HFF-Myc (cell line): ENCODE data around the gene FMNL2.

Experiments
- DNase-seq: peaks from one replicate; pipeline ENCODE4 v3.0.0-alpha.2; 2011; ENCODE audit warnings: low read depth; ENCODE audit errors: extremely low read depth
- H3K4me3 ChIP-seq: replicated peaks from 2 replicates; pipeline ENCODE4 v1.5.1; 2011; ENCODE audit warnings: low read depth, mild to moderate bottlenecking, control low read depth, low read length
- TF ChIP-seq, protein P1 (sequence below): IDR thresholded peaks from 2 replicates; pipeline ENCODE4 v1.5.1; 2012; ENCODE audit warnings: mild to moderate bottlenecking, low read depth, low read length, control low read depth; ENCODE audit errors: missing control alignments

FMNL2 gene

DNA sequence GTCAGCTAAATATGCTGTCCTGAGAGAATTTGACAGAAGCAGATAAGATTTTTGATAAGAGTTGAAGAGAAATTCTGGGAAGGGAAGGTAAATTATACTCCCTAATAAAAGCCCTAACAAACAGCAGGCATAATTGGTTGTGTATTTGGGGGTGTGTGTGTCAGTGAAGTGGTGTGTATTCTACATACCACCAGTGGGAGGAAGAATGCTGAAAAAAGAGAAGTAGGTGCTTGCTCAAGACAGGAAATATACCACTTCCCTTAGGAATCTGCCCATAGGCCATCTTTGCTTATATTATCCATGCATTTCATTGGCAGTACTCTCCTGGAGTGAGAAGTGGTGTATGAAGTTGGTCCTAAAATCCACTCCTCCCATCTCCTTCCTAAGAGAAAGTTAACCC is 76.2 kb downstream of the FMNL2 start:
- TF ChIP-seq, protein P1, sequence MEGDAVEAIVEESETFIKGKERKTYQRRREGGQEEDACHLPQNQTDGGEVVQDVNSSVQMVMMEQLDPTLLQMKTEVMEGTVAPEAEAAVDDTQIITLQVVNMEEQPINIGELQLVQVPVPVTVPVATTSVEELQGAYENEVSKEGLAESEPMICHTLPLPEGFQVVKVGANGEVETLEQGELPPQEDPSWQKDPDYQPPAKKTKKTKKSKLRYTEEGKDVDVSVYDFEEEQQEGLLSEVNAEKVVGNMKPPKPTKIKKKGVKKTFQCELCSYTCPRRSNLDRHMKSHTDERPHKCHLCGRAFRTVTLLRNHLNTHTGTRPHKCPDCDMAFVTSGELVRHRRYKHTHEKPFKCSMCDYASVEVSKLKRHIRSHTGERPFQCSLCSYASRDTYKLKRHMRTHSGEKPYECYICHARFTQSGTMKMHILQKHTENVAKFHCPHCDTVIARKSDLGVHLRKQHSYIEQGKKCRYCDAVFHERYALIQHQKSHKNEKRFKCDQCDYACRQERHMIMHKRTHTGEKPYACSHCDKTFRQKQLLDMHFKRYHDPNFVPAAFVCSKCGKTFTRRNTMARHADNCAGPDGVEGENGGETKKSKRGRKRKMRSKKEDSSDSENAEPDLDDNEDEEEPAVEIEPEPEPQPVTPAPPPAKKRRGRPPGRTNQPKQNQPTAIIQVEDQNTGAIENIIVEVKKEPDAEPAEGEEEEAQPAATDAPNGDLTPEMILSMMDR, result no peak
- H3K4me3 ChIP-seq, result no peak overlapping the region
- no peak for DNase-seq

DNA sequence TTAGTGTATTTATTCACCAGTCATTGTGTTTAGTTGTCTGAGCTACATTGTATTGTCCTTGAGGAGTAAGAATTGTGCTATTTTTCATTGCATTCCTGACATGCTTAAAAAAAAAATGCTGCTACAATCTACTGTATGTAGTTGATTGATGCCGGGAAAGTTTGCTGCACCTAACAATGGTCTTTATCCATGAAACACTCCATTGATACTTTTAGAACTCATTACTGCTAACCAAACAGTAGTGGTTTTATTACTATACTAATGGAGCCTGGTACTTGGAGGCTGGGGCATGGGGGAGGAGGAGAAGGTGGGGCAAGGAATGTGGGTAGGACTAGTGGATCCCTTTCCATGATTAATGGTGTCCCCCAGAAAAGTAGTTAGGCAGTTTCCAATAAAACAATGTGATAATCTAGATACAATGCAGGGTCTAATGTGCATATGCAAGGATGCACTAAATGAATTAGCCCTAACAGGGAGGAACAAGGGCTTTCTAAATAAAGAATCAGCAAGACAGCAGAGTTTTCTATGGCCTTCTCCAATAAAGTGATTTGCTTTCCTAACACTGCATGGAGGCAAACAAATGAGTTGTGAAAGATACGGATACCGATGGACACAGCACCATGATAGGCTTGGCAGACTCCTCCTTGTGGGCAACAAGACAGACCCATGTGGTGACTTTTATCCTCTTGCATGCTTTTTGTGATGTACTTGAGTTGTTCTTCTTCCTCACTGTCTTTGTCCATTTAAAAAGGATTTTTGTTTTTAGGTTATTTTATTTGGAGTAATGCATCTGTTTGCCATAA is 78.5 kb downstream of the FMNL2 start:
- no peak for DNase-seq
- TF ChIP-seq, protein P1, result no peak
- H3K4me3 ChIP-seq, result no peak overlapping the region

DNA sequence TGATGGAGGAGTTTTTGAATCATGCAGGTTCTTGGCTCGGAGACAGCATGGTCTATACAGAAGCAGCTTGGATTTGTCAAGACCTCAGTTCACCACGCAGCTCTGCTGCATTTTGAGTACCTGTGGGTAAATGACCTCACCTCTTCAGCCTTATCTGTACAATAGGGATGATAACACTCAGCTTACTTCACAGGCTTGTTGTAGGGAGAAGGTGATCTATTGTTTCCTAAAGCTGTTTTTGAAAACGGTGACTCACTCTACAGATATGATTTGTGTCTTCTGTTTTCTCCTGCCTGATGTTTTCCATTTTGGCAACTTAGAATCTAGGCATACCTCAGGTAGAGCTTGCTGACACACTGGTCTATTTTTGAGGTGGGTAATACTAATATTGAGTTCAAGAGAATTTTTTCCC is 80.3 kb downstream of the FMNL2 start:
- TF ChIP-seq, protein P1, result no peak
- H3K4me3 ChIP-seq, result no peak overlapping the region
- DNase-seq, result no peak

DNA sequence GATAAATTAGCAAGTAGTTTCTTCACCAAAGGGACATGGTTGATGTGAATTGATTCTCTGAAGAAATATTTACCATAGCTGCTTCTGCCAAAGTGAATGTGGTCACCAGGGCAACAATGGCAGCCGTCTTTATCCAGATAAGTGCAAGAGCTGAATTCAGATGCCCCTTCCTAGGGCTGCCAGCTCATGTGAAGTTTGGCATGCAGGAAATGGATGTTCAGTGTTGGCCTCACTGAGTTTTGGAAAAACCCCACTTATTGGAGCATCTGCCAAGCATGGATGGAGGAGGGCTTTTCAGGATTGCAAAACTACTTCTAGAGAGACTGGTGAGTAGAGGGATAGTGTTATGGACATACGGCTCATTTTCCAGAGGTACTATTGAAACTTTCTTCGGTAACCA is 80.8 kb downstream of the FMNL2 start:
- no peak for DNase-seq
- TF ChIP-seq, protein P1, result no peak
- no peak overlapping the region for H3K4me3 ChIP-seq

DNA sequence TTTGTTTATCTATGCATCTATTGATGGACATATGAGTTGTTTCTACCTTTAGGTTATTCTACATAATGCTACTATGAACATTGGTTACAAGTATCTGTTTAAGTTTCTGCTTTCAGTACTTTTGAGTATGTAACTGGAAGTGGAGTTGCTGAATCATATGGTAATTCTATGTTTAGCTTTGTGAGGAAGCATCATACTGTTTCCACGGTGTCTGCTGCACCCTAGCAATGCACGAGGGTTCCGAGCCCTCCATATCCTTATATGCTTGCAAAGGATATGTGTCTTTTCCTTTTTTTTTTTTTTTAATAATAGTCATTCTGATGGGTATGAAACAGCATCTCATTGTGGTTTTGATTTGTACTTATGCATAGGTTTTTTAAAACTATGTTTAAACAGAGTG is 83.7 kb downstream of the FMNL2 start:
- DNase-seq, result no peak
- TF ChIP-seq, protein P1, result no peak
- H3K4me3 ChIP-seq, result no peak overlapping the region

DNA sequence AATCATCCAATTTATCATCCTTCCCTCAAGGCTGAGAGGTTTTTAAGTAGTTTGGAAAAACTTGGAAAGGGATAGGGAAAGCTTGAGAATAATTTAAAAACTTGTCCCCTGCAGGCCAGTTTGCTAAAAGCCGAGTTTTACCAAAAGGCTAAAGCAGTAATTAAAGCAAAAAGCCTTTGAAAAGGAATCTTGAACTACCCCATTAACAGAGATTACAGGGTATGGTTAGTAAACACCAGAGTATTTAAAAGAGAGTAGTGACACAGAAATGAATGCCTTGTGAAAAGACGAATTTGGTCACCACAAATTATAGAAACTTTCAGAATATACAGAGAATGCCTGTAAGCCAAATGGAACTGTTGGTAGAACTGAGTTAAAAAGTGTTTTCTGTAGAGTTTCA is 85.0 kb downstream of the FMNL2 start:
- TF ChIP-seq, protein P1, result no peak
- no peak overlapping the region for H3K4me3 ChIP-seq
- no peak for DNase-seq

DNA sequence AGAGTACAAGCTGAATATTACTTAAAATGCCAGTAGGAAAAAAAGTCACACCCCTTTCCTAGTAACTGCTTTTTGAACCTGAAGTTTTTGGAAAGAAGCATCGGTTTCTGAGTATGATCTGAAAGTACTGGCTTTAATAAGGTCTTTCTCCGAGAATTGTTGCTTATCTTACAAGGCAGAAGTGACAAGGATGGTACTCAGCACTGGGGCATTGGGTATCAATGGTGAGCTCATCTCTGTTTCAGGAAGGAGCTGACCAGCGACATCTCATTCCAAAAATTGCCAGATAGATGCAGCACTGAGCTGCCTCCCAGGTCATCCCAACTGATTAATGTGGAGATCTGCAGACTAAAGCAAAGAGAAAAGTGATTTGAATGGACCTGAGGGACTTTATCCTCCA is 85.4 kb downstream of the FMNL2 start:
- no peak overlapping the region for H3K4me3 ChIP-seq
- TF ChIP-seq, protein P1, result no peak
- no peak for DNase-seq
